Measurements from ENCODE around the gene UBR2.

GRCh38 chr6:42551217-42551616 lies 12.6 kb upstream of the UBR2 start:
- no peak for TF ChIP-seq SIN3A (IDR thresholded peaks at IDR 0.05; ENCODE audit: borderline replicate concordance, insufficient read depth, low read length)
- no peak for TF ChIP-seq POLR2AphosphoS5 (IDR thresholded peaks at IDR 0.05; ENCODE audit: low read depth, low read length)
- no peak for TF ChIP-seq TAF1 (IDR thresholded peaks at IDR 0.05; ENCODE audit: borderline replicate concordance, insufficient read depth, low read length)
- TF ChIP-seq REST (IDR thresholded peaks at IDR 0.05; ENCODE audit: insufficient read depth in 1 of 2, low read depth in 2 of 2, low read length in 2 of 2), result no peak
